Lung (tissue), 12 donors: ENCODE measurements around the gene BANF2. TPM values are rescaled to one million over a fixed set of nuclear protein-coding genes. Genes with fewer than 3 reads are reported as not detected.

ENCODE experiments used
- ATAC-seq: fragments of 200-7000 bp; cut with Tn5 transposase; one replicate; pipeline ENCODE4 v1.9.1; 2020; ENCODE audit warnings: moderate number of reproducible peaks; ENCODE audit not compliant: insufficient read depth, low FRiP score
- DNase-seq, 3 donors: peaks; one replicate each; pipeline ENCODE4 v3.0.0-alpha.2; 2013 to 2017
- H3K27ac ChIP-seq, 2 donors: one replicate each; pipeline ENCODE4 v1.5.1; 2013; ENCODE audit warnings: mild to moderate bottlenecking in 2 of 2, moderate library complexity in 2 of 2, control low read depth in 1 of 2, inconsistent platforms in 1 of 2, low read depth in 1 of 2, low read length in 1 of 2
- H3K27me3 ChIP-seq, 3 donors: one replicate each; pipeline ENCODE4 v1.5.1; 2013; ENCODE audit warnings: low read length in 2 of 3; ENCODE audit not compliant: control insufficient read depth in 3 of 3, insufficient read depth in 3 of 3
- H3K36me3 ChIP-seq, 4 donors: one replicate each; pipeline ENCODE4 v1.5.1; 2013; ENCODE audit warnings: low read length in 4 of 4, mild to moderate bottlenecking in 1 of 4, moderate library complexity in 1 of 4; ENCODE audit not compliant: control insufficient read depth in 4 of 4, insufficient read depth in 4 of 4
- H3K4me1 ChIP-seq, 5 donors: one replicate each; pipeline ENCODE4 v1.5.1; 2013; ENCODE audit warnings: low read length in 5 of 5, mild to moderate bottlenecking in 2 of 5, moderate library complexity in 1 of 5; ENCODE audit not compliant: control insufficient read depth in 5 of 5, insufficient read depth in 5 of 5
- H3K4me3 ChIP-seq: one replicate; pipeline ENCODE4 v1.5.1; 2013; ENCODE audit warnings: mild to moderate bottlenecking, control low read depth, moderate library complexity
- H3K9ac ChIP-seq, 2 donors: one replicate each; pipeline ENCODE4 v1.5.1; 2013; ENCODE audit warnings: low read length in 2 of 2, control low read depth in 1 of 2; ENCODE audit not compliant: insufficient read depth in 1 of 2
- H3K9me3 ChIP-seq, 4 donors: one replicate each; pipeline ENCODE4 v1.5.1; 2013; ENCODE audit warnings: low read length in 3 of 4, mild to moderate bottlenecking in 1 of 4, moderate library complexity in 1 of 4; ENCODE audit not compliant: control insufficient read depth in 4 of 4, insufficient read depth in 3 of 4
- WGBS, 2 donors: extraction: QIAGEN DNeasy Blood & Tissue Kit; methylation state at CpG; one replicate each; pipeline ENCODE4 v1.1.7; 2013; 5-methylcytosine and 5-hydroxymethylcytosine counted together
- polyA plus RNA-seq, 2 donors: library from polyadenylated mRNA; stranded (reverse); fragments of 200-250 nt; gene quantifications; one replicate each; pipeline ENCODE4 v1.2.1, GENCODE V29; 2013
- total RNA-seq, 2 donors: library from RNA; depleted of rRNA in 1 of 2; stranded (reverse); fragments of >200 nt in 1 of 2; gene quantifications; one replicate each; pipeline ENCODE4 v1.2.1, GENCODE V29; 2014 to 2021
- TF ChIP-seq, protein P1 (sequence below): IDR thresholded peaks from 2 replicates; pipeline ENCODE4 v1.5.1; 2012; ENCODE audit warnings: mild to moderate bottlenecking; ENCODE audit errors: control extremely low read depth, extremely low read depth
- donor health status: control.
- donor health status: control.
- donor health status: Bipolar disorder and iron deficiency.
- donor health status: healthy.
- donor health status: DM: yes; HTN: yes; CAD: no.

The BANF2 gene
- total and polyA plus RNA-seq, 4 donors, result not detected

- no peak overlapping the region for H3K4me3 ChIP-seq
- TF ChIP-seq, protein P1, sequence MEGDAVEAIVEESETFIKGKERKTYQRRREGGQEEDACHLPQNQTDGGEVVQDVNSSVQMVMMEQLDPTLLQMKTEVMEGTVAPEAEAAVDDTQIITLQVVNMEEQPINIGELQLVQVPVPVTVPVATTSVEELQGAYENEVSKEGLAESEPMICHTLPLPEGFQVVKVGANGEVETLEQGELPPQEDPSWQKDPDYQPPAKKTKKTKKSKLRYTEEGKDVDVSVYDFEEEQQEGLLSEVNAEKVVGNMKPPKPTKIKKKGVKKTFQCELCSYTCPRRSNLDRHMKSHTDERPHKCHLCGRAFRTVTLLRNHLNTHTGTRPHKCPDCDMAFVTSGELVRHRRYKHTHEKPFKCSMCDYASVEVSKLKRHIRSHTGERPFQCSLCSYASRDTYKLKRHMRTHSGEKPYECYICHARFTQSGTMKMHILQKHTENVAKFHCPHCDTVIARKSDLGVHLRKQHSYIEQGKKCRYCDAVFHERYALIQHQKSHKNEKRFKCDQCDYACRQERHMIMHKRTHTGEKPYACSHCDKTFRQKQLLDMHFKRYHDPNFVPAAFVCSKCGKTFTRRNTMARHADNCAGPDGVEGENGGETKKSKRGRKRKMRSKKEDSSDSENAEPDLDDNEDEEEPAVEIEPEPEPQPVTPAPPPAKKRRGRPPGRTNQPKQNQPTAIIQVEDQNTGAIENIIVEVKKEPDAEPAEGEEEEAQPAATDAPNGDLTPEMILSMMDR, result no peak
- WGBS, 2 donors, result 53 to 78% methylated on average over 11 of the region's 11 CpGs
- no peak for DNase-seq
- no peak for ATAC-seq
- H3K27me3 ChIP-seq, result no peaks in the 10 kb centered on the region
- H3K36me3 ChIP-seq, result peaks cover 5 to 16% (median 12%) of the 10 kb centered on the region in 4 donors
- H3K4me1 ChIP-seq, result peaks cover 0 to 6% (median 3%) of the 10 kb centered on the region in 5 donors
- H3K9ac ChIP-seq, result no peak overlapping the region
- H3K9me3 ChIP-seq, result no peaks in the 10 kb centered on the region
- no peak overlapping the region for H3K27ac ChIP-seq
Observed at GRCh38 chr20:17664025-17664633, 35.6 kb upstream of the BANF2 start.

DNA sequence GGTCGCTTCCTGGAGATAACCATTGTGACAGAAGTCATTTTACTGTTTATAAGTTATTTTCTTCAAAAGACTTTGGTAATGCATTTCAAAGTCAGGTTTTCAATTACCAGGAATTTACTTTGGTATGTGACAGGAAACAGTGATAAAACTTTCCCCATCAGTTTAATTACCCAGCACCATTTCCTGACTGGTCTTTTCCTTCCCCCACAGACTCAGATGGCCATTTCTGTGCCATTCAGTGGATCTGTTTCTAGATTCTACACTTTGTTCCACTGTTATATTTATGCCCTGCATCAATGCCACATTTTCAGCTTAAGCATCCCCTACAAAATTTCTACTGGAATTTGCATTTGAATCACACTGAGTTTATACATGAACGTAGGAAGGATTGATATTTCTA is 34.0 kb upstream of the BANF2 start:
- DNase-seq (no peak), ATAC-seq (no peak)
- peaks cover 0 to 5% (median 3%) of the 10 kb centered on the region in 5 donors for H3K4me1 ChIP-seq
- peaks cover 5 to 10% (median 8%) of the 10 kb centered on the region in 4 donors for H3K36me3 ChIP-seq
- no peaks in the 10 kb centered on the region for H3K9me3 ChIP-seq
- H3K27me3 ChIP-seq, result no peaks in the 10 kb centered on the region
- 60 to 67% methylated on average over 2 of the region's 2 CpGs for WGBS, 2 donors
- no peak overlapping the region for H3K27ac ChIP-seq
- no peak overlapping the region for H3K4me3 ChIP-seq
- TF ChIP-seq, protein P1, result no peak
- H3K9ac ChIP-seq, result no peak overlapping the region

DNA sequence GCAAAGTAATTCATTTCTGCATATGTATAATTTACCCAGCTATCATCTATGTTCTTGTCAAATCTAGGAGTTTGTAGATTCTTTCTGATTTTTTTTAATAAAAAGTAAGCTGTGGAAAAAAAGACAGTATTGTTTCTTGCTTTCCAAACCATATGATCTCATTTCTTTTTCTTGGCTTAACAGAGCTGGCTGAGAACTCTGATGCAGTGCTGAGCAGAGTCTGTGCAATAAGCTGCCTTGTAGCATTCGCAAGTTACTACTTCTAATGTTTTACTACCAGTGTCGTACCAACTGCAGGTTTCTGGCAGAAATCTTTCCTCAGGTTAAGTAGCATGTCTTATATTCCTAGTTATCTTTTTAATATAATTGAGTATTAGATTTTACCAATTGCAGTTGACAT is 33.3 kb upstream of the BANF2 start:
- no peaks in the 10 kb centered on the region for H3K9me3 ChIP-seq
- ATAC-seq, result no peak
- WGBS, 2 donors, result 79 to 93% methylated on average over 2 of the region's 2 CpGs
- no peak overlapping the region for H3K4me3 ChIP-seq
- peaks cover 5 to 12% (median 8%) of the 10 kb centered on the region in 4 donors for H3K36me3 ChIP-seq
- peak in 1 of 3 donors; percentile 19 for DNase-seq
- H3K4me1 ChIP-seq, result peaks cover 0 to 4% (median 0%) of the 10 kb centered on the region in 5 donors
- H3K27me3 ChIP-seq, result no peaks in the 10 kb centered on the region
- no peak overlapping the region for H3K27ac ChIP-seq
- H3K9ac ChIP-seq, result no peak overlapping the region
- TF ChIP-seq, protein P1, result no peak

DNA sequence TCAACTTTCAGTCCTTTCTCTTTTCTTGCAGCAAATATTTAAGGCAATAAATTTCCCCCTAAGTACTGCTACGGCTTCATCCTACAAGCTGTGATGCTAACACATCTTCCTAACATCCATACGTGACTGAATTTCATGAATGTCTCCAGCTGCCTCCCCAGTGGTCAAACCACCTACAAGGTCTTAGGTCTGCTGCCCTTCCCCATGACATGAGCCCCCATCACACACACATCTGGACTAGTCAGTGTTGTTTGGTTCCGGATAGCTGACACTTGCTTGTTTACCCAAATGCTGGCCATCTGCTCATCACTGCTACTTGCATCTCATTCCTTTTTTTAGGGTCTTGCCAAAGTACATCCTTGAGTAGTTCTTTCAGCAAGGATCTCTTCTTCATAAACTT is 32.3 kb upstream of the BANF2 start:
- Histone ChIP-seq H3K4me3 (no peak overlapping the region), H3K9me3 (no peaks in the 10 kb centered on the region), H3K9ac (no peak overlapping the region), H3K4me1 (peaks cover 0 to 5% (median 0%) of the 10 kb centered on the region in 5 donors), H3K36me3 (peaks cover 7 to 13% (median 11%) of the 10 kb centered on the region in 4 donors), H3K27ac (peak overlapping the region in 1 of 2 donors; percentile 10), H3K27me3 (no peaks in the 10 kb centered on the region)
- DNase-seq (no peak), ATAC-seq (no peak)
- 87 to 90% methylated on average over 3 of the region's 3 CpGs for WGBS, 2 donors
- TF ChIP-seq, protein P1, result no peak
